ENCODE measurements around the gene STIM1.
"Not testable (repeated sequence)": the region's sequence is repeated elsewhere in the genome, so short reads cannot be mapped to it uniquely, and the experiment has no call there.

STIM1 gene

GRCh38 chr11:4027746-4028145 lies 172.3 kb downstream of the STIM1 start:
- DNase-seq (ENCODE audit: low read depth), result no peak

- no peak for DNase-seq (ENCODE audit: low read depth)
These were observed 174.7 kb downstream of the STIM1 start for GRCh38 chr11:4030197-4030596.

DNA sequence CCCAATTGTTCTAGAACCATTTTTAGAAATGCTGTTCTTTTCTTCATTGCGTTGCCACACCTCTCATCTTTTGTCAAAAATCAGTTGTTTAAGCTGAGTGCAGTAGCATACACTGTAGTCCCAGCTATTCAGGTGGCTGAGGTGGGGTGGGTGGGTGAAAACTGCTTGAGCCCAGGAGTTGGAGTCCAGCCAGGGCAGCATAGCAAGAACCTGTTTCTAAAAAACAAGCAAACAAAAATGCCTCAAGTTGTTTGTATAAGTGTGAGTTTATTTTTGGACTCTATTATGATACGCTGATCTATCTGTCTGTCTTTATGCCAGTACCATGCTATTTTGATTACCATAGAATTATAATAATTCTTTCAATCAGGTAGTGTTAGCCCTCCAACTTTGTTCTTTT lies 176.6 kb downstream of the STIM1 start:
- no peak for DNase-seq (ENCODE audit: low read depth)

DNA sequence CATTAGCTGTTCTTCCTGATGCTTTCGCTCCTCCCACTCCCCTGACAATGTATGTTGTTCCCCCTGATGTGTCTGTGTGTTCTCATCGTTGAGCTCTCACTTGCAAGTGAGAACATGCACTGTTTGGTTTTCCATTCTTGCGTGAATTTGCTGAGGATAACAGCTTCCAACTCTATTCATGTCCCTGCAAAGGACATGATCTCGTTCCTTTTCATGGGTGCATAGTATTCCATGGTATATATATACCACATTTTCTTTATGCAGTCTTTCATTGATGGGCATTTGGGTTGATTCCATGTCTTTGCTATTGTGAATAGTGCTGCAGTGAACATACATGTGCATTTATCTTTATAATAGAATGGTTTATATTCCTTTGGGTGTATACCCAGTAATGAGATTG lies 180.5 kb downstream of the STIM1 start:
- no peak for DNase-seq (ENCODE audit: low read depth)

GRCh38 chr11:4039011-4039410 lies 183.5 kb downstream of the STIM1 start:
- DNase-seq (ENCODE audit: low read depth), result no peak

DNA sequence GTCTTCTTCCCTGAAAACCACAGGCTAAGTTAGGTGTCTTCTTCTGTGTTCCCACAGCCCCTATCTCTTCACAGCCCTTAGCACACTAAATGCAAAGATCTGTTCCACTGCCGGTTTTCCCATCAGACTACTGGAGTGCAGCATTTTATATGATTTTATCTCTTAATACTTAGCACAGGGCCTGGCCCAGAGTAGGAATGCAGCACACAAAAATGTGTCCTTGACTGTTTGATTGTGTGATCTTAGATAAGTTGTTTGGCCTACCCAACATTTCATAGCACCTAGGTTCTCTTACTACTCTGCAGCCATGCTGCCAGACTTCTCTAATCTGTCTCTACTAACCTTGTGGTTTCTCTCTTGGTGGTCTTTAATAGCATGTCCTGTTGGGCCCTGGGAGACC lies 185.0 kb downstream of the STIM1 start:
- no peak for DNase-seq (ENCODE audit: low read depth)

DNA sequence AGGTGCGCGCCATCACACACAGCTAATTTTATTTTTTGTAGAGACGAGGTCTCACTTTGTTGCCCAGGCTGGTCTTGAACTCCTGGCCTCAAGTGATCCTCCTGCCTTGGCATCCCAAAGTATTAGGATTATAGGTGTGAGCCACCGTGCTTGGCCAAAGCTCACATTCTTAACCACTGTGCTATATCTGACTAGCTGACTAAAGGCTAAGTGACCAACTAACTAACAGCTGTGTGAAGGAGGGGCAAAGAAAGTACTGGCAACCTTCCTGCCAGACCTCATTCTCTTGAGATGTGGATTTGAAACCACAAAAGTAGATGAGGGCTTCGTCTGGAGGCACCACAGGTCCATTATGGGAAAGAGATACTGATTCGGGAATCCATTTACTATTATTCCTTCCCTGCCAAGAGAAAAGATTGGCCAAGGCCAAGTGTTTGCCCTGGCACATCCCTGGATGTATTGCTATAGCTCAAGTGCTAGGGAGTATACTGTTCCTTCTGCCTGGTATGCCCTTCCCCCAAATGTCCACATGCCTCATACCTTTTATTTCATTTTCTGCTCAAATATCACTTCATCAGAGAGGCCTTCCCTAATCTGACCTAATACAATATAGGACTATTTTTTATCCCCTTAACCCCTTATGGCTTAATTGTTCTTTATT lies 186.4 kb downstream of the STIM1 start:
- DNase-seq (ENCODE audit: low read depth), result no peak

DNA sequence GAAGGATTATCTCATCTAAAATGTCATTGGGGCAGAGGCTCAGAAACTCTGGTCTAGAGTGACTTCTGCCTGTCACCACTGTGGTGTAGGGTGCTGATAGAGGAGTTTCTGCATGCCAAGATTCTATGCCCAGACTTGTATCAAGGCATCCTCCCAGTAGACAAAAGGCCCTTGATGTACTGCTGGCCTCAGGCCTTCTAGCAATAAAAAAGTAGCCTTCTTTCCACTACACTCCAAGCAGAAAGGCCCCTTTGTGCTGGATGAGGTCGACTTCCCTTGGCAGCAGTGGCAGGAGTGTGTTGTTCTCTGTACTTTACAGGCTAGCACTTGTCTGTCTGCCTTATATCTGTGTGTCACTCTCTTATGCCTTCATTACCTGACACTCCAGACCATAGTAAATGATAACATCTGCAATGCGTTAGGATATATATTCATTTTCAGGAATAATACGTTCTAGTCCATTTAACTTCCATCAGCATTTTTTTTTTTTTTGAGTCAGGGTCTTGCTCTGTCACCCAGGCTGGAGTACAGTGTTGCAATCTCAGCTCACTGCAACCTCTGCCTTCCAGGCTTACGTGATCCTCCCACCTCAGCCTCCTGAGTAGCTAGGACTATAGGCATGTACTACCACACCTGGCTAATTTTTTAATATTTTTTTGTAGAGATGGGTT lies 189.6 kb downstream of the STIM1 start:
- no peak for DNase-seq (ENCODE audit: low read depth)

DNA sequence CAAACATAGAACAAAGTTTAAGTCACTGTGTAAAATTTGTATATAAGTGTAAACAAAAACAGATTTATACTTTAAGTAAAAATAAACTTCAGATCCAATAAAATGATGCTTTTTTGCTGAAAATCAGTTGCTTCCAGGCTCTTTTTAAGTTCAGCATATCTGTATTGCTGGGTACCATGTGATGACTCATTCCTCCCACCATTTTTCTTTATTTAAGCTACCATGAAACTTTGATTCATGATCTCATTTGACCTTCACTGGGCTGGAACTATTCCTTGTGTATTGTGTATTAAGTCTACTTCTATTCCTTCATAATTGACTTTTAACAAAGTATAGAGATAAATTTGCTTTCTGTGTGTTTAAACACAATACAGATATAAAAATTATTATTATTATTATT lies 192.9 kb downstream of the STIM1 start:
- DNase-seq (ENCODE audit: low read depth), result no peak

GRCh38 chr11:4049006-4049405 lies 193.5 kb downstream of the STIM1 start:
- DNase-seq (ENCODE audit: low read depth), result no peak

- no peak for DNase-seq (ENCODE audit: low read depth)
These were observed 194.7 kb downstream of the STIM1 start for GRCh38 chr11:4050138-4050537.

- DNase-seq (ENCODE audit: low read depth), result not testable (repeated sequence)
These were observed 197.7 kb downstream of the STIM1 start for GRCh38 chr11:4053200-4053599.

- DNase-seq (ENCODE audit: low read depth), result no peak
These were observed 199.2 kb downstream of the STIM1 start for GRCh38 chr11:4054643-4055042.

DNA sequence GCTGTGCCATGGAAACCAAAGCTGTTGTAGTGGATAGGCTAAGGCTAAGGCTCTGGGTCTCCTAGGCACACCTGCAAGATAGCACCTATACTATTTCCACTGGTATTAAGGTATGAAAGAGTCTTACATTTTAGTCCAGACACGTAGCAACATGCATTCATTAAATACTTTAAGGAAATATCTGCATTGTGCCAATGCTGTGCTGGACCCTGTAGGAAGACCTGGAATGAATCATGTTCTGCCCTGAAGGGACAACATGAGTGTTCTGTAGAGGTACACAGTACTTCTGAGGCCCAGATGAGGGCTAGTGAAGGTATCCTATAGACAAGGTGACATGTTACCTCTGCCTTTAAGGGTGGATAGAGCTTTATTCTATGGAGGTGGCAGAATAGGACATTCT lies 204.0 kb downstream of the STIM1 start:
- DNase-seq (ENCODE audit: low read depth), result no peak

GRCh38 chr11:4060182-4060923 lies 204.9 kb downstream of the STIM1 start:
- DNase-seq (ENCODE audit: low read depth), result no peak

GRCh38 chr11:4061700-4062099 lies 206.2 kb downstream of the STIM1 start:
- no peak for DNase-seq (ENCODE audit: low read depth)

- no peak for DNase-seq (ENCODE audit: low read depth)
These were observed 207.9 kb downstream of the STIM1 start for GRCh38 chr11:4063348-4063747.

DNA sequence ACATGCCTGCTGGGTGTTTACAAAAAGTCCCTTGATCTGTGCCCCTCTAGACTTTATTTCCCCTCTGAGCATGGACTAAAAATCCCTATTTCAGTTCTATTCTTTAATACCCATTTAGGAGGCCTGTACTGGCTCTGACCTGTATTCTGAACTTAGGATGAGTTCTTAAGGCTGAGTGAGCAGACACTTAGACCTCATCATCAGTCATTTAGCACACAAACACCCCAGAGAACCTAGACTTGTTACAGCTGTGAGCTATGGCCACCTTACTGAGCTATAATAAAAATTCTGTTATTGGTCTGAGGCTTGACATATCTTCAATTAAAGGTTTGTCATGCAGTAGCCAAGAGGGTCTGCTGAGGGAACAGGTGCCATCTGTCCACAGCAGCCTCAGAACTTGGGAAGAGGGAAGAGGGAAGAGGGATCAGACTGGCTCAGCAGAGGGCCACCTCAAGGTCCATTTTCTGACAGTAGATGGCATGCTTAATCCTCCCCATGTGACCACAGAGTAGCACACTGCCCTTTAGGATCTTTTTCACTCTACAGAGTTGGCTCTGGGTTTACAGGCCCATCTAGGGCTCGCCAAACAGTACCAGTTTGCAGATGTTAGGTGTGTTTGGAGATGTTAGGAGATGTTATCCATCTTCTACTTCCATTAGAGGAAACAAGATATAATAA lies 209.0 kb downstream of the STIM1 start:
- DNase-seq (ENCODE audit: low read depth), result no peak

GRCh38 chr11:4065086-4065485 lies 209.6 kb downstream of the STIM1 start:
- DNase-seq (ENCODE audit: low read depth), result no peak

DNA sequence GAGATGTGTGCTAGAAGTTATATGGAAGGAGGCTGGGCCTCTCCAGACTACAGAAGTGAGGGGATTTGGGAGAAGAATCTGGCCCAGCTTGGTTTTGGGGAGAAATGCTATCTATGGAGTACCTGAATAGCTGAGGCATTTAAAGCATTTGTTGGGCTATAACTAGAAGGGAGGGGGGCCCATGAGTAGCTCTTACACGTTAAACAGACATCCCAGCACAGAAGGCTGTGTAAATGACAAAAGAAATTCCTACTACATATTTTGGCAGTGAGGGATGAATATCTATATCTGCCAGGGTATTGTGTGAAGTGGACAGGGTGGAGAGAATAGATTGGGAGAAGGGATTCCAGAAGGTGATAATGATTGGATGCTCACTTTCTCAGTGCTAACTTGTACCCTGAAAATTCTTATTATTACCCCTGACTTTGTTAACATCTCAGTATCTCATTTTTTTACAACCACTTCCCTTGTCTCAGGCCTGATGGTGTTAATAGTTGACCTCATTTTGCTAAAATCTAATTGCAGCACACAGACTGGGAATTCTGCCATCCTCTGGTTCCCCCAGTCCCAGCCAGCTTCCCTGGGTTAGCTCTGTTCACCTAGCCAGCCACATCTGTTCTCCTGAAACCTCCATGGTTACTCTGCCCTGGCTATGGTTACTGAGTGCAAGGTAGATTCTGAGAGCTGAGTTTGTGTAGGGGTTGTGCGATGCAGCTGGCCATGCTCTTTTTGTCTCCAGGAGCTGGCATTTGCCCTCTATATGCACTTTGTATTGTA lies 210.3 kb downstream of the STIM1 start:
- DNase-seq (ENCODE audit: low read depth), result no peak

GRCh38 chr11:4066910-4067309 lies 211.4 kb downstream of the STIM1 start:
- no peak for DNase-seq (ENCODE audit: low read depth)

- no peak for DNase-seq (ENCODE audit: low read depth)
These were observed 213.5 kb downstream of the STIM1 start for GRCh38 chr11:4068962-4069361.
